ENCODE measurements around the gene CHN1. TPM values are rescaled to one million over a fixed set of nuclear protein-coding genes. Genes with fewer than 3 reads are reported as not detected.

Gene CHN1
- total and polyA plus RNA-seq, 2 of the 8 experiments (the other 6 are each of a cell fraction or from before 2014, with no cell fraction given): 54.0 to 65.7 TPM

- no peak for TF ChIP-seq NRF1 (IDR thresholded peaks at IDR 0.05; ENCODE audit: low read depth, low read length)
- TF ChIP-seq, protein P1, sequence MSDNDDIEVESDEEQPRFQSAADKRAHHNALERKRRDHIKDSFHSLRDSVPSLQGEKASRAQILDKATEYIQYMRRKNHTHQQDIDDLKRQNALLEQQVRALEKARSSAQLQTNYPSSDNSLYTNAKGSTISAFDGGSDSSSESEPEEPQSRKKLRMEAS (IDR thresholded peaks at IDR 0.05): no peak
These were observed 90.1 kb downstream of the CHN1 start (continued) for GRCh38 chr2:174914853-174915760.

All from H1 (cell line).